Stimulated activated CD8-positive, alpha-beta memory T cell treated with anti-CD3 and anti-CD28 coated beads, Interleukin-7, amount 100 ng/mL, for 1 hour (primary cell): Measurements from ENCODE around the gene HNRNPU.

Experiments used
- DNase-seq, 2 donors: peaks; one replicate each; pipeline ENCODE4 v3.0.0-alpha.2; 2020; ENCODE audit warnings: low read depth in 2 of 2

Gene HNRNPU

GRCh38 chr1:244862699-244863490 is 1.4 kb downstream of the HNRNPU start:
- peak; percentile 91 to 95 for DNase-seq

DNA sequence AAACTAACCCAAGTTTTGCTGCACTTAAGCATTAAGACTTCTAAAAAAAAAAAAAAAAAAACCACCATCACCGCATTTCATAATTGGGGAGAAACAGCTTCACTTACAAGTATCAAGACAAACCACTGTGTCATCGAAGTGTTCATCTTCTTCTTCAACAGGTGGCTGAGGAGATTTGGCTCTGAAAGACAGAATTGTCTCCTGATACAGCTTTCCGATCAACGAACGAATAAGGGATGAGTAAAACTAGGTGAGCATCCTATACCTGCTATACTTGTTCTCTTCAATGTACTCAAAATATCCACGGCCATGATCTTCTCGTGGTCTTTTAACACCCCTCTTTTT is 2.0 kb downstream of the HNRNPU start:
- DNase-seq: no peak

GRCh38 chr1:244861683-244862082 is 2.7 kb downstream of the HNRNPU start:
- DNase-seq: no peak

DNA sequence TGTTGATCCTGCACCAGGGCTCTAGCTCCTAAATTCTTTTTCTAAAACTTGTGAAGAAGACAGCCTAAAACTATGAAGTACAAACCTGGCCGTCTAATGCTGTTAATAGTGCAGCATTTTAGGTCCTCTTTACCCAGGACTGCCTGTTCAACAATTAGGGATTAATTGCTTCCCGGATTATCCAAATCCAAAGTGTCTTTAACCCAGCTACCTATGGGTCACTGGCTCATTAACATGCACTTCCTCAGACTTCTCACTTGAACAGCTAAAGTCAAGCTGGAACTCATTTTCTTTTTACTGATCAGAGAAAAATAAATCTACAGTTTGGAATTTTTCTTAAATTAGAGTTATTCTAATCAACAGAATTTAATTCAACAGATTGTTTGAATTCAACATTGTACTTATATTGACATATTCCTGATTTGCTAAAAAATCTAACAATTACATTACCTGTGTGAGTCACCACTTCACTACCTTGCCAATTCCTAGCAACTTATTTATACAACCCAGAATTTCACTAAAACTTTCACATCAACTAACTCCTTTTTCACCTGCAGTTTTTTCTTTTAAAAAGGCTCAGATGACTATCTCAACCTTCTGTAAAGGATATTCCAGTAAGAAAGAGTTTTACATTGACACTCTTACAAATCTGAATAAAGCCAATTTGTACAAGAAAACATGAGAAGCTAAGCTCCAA is 3.3 kb downstream of the HNRNPU start:
- no peak for DNase-seq

DNA sequence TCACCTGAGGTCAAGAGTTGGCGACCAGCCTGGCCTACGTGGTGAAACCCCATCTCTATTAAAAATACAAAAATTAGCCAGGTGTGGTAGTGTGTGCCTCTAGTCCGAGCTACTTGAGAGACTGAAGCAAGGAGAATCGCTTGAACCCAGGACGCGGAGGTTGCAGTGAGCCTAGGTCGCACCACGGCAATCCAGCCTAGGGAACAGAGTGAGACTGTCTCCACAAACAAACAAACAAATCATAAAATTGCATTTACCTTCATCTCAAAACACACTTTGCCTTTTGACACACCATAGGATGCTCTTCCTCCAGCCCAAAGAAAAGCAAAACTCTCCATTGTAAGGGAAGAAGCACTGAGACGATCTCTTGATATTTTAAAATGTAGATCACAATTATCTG is 4.3 kb downstream of the HNRNPU start:
- no peak for DNase-seq

- DNase-seq: no peak
Observed at GRCh38 chr1:244858357-244858756, 6.0 kb downstream of the HNRNPU start.

DNA sequence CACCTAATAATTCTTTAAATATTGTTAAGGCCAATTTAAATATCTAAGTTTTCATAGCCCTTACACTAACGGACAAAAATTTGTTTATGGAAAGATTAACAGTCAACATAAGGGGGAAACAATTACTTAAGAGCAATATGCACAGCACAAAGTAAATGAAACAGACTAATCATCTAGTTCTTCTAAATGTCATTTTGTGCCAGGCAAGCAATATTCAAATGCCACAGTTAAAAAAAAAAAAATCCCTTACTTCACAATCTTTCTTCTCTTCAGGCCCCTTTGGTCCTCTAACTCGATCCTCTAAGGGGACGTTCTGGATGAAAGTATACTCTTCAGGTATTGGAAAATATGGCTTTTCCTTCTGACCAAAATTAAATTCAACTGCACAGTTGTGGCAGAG is 6.6 kb downstream of the HNRNPU start:
- DNase-seq: no peak

GRCh38 chr1:244854865-244855578 is 9.3 kb downstream of the HNRNPU start:
- DNase-seq: no peak

- DNase-seq: no peak
Observed at GRCh38 chr1:244854166-244854565, 10.2 kb downstream of the HNRNPU start.

DNA sequence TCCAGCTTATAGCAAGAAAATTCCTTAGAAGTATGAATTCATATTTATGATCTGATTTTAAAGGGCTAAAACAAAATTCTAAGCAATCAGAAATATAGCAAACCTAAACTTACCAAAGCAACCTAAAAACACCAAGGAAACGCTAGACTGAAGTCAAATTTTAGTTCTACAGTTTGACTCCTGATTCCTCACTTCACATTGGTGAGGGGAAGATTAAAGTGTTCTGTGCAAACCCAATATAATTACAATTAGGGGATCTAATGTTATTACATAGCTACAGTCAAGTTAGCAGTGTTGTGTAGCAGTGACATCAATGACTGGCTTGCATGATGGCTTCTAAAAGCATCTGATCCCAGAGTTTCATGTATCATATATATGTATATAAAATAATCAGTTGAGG is 11.6 kb downstream of the HNRNPU start:
- no peak for DNase-seq

GRCh38 chr1:244851546-244852231 is 12.7 kb downstream of the HNRNPU start:
- no peak for DNase-seq

DNA sequence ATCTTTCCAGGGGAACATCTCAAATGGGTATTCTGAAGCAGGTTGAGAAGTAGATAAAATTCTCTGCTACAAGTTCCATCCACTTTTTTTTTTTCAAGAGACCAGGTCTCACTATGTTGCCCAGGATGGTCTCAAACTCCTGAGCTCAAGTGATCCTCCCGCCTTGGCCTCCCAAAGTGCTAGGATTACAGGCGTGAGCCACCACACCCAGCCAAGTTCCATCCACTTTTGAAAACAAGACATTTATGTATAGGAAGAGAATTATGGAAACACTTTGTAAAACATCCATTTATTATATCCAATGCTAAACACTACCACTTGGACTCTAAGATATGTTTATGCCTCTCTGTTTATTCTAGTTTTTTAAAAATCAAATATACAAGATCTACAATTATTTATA is 13.4 kb downstream of the HNRNPU start:
- no peak for DNase-seq

DNA sequence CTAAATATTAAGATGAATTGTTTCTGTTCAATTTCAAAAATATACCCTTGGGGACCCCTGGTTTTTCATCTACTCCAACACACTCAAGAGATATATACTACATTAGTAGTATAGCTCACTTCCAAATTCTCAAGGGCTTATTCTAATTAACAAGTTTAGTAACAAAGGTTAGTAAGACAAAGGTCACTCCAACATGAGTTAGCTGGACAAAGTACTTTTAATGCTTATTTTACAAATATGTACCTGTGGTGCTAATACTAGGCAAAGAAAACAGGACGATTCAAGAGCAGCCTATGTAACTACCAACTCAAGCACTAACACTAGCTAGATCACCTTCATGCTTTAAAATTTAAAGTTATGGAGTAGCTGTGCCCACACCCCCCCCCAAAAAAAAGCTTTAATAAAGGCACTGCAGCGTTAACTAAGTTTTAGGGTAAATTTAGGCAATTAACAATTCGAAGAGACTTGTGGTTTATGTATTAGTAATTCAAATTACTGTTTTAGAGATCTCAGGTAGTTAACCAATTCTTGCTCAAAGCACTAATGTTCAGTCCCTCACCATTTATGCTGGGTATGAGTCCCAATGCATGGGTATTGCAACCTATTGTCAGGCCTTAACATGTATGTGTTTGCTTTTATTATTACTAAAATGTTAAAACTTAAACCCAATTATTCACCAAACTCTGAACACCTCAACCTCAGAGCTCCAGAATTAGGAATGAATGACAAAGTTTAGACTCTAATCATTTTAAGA is 14.1 kb downstream of the HNRNPU start:
- DNase-seq: no peak

GRCh38 chr1:244849189-244849866 is 15.0 kb downstream of the HNRNPU start:
- no peak for DNase-seq

DNA sequence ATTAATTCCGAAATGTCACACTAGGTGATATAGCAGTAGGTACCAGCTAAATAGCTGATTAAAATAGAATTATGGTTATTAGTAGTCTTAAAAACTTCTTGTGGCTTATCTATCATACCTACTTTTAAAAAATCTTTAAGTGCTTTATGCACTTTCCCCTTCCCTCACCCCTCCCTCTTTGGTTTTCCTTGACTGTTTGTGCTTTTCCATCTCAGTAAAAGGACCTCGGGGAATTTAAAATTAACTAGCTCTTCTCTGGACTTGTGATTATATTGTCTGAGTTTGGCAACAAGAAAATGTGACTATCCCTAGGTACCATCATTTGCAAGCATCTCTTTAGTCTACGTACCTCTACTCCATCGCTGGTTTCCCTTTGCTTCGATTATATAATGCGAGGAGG is 17.7 kb downstream of the HNRNPU start:
- DNase-seq: no peak

DNA sequence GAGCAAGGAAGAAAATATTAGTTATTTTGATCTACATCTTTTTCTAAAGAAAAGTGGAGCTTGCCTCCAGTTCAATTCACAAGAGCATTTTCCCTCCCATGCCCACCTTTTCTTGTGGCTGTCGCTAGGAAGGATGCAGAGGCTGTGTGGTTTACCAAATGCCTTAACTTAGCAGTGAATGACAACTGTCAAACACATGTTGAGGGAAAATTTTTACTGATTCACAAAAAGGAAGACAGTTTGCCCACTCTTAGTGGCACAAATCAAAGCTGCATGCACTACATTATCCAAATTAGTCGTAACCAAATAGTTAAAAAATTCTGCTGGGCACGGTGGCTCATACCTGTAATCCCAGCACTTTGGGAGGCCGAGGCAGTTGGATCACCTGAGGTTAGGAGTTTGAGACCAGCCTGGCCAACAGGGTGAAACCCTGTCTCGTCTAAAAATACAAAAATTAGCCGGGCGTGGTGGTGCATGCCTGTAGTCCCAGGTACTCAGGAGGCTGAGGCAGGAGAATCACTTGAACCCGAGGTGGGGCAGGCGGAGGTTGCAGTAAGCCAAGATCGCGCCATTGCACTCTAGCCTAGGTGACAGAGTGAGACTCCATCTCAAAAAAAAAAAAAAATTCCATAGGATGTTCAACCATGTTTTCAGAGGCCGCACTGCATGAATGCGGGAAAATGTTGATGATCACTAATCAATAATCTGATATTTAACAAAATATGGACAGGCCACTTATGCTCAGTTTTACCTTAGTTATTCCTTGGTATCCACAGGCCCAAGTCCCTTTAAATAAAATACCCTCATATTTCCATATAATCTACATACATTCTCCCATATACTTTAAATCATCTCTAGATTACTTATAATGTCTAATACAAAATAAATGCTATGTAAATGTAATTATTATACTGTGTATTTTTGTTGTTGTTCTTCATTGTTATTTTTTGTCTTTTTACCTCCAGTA is 19.9 kb downstream of the HNRNPU start:
- DNase-seq: no peak

- DNase-seq: no peak
Observed at GRCh38 chr1:244843148-244843978, 21.0 kb downstream of the HNRNPU start.

GRCh38 chr1:244841273-244841927 is 22.9 kb downstream of the HNRNPU start:
- no peak for DNase-seq
